ENCODE results near the gene E2F6. TPM values are rescaled to one million over a fixed set of nuclear protein-coding genes. Genes with fewer than 3 reads are reported as not detected.

E2F6 gene
- total and polyA plus RNA-seq, 10 of the 15 experiments (the other 5 are each of a cell fraction or from before 2014, with no cell fraction given), result 4.2 to 15.5 (median 11.3) TPM

DNA sequence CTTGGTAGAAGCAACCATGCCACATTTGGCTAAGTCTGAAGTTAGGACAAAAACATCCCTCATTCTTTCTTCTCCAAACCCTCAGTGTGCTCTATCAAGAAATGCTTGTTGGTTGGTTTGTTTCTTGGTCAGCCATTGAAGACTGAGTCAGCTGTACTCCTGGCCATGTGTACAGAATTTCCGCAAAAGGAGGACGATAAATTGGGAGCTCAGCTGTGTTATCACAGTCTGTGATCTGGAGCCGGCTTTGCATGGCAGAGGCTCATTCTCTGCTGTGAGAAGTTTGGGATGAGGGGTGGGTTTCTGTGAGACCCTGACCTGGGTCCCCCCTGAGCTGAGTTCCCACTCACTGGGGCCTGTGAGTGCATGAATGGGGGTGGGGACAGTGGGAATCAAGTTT, 26.3 kb upstream of the E2F6 start:
- H3K4me1 ChIP-seq (ENCODE audit: control insufficient read depth, insufficient read depth, low read length), result no peaks in the 10 kb centered on the region
- H3K9me3 ChIP-seq (replicated peaks; ENCODE audit: control insufficient read depth, insufficient read depth, low read length), result no peaks in the 10 kb centered on the region
- BruUV-seq (replicated peaks), result no TSS peak
- RAD21 ChIA-PET (ENCODE audit: unreplicated experiment), result interaction anchor here (1.5 kb wide), 1 partner anchor 91 kb away, joined by 4 read pairs; no protein-coding TSS in a partner anchor
- no peak overlapping the region for H3K9ac ChIP-seq (ENCODE audit: control insufficient read depth, insufficient read depth, low read length)
- 71% methylated on average over 3 of the region's 3 CpGs for WGBS (ENCODE audit: insufficient coverage, insufficient replicate concordance, low lambda C conversion rate, missing lambda C conversion rate)
- ATAC-seq (no peak), DNase-seq (ENCODE audit: low read depth, low spot score) (no peak), FAIRE-seq (no peak)
- TF ChIP-seq, protein P1, sequence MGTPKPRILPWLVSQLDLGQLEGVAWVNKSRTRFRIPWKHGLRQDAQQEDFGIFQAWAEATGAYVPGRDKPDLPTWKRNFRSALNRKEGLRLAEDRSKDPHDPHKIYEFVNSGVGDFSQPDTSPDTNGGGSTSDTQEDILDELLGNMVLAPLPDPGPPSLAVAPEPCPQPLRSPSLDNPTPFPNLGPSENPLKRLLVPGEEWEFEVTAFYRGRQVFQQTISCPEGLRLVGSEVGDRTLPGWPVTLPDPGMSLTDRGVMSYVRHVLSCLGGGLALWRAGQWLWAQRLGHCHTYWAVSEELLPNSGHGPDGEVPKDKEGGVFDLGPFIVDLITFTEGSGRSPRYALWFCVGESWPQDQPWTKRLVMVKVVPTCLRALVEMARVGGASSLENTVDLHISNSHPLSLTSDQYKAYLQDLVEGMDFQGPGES (IDR thresholded peaks at IDR 0.05), result no peak
- TF ChIP-seq CREB1 (IDR thresholded peaks at IDR 0.05; ENCODE audit: low read depth), result no peak
- no peak for TF ChIP-seq BRCA1 (IDR thresholded peaks at IDR 0.05; ENCODE audit: low read depth, low read length)
- no peak for TF ChIP-seq CHD1 (IDR thresholded peaks at IDR 0.05; ENCODE audit: low read depth, low read length)
- TF ChIP-seq RFX5 (IDR thresholded peaks at IDR 0.05; ENCODE audit: low read depth, low read length), result no peak
- no peak for TF ChIP-seq RAD51 (IDR thresholded peaks at IDR 0.05)
- no peak for TF ChIP-seq YBX1 (IDR thresholded peaks at IDR 0.05)
- no peak for TF ChIP-seq KAT2A (conservative IDR thresholded peaks at IDR 0.05; ENCODE audit: control insufficient read depth, low read depth, low read length)
- TF ChIP-seq SMAD1 (IDR thresholded peaks at IDR 0.05; ENCODE audit: low read depth, partially characterized antibody), result no peak
- no peak for TF ChIP-seq TBL1XR1 (IDR thresholded peaks at IDR 0.05; ENCODE audit: low read depth, low read length)
- no peak for TF ChIP-seq TCF3 (IDR thresholded peaks at IDR 0.05; ENCODE audit: borderline replicate concordance, insufficient read depth, low read depth, low read length)
- no peak for TF ChIP-seq NR2C1 (IDR thresholded peaks at IDR 0.05)
- TF ChIP-seq EZH2 (IDR thresholded peaks at IDR 0.05; ENCODE audit: borderline replicate concordance, control insufficient read depth, low read depth, low read length), result no peak
- TF ChIP-seq CHD4 (IDR thresholded peaks at IDR 0.05), result no peak
- no peak for TF ChIP-seq MEF2A (IDR thresholded peaks at IDR 0.05; ENCODE audit: insufficient read depth, low read depth, low read length)
- no peak for TF ChIP-seq TAF1 (IDR thresholded peaks at IDR 0.05; ENCODE audit: borderline replicate concordance, low read depth, low read length)
- TF ChIP-seq IKZF2 (IDR thresholded peaks at IDR 0.05), result no peak
- TF ChIP-seq STAT3 (IDR thresholded peaks at IDR 0.05; ENCODE audit: low read depth, low read length), result no peak
- no peak for TF ChIP-seq POLR2A (IDR thresholded peaks at IDR 0.05; ENCODE audit: low read depth, low read length)
- TF ChIP-seq RUNX3 (IDR thresholded peaks at IDR 0.05; ENCODE audit: low read length), result no peak
- SMC1A ChIA-PET (ENCODE audit: uncharacterized antibody, unreplicated experiment), result no interaction called here
- H3K4me3 ChIP-seq, result no peak overlapping the region
- H4K20me1 ChIP-seq (ENCODE audit: control insufficient read depth, insufficient read depth), result no peaks in the 10 kb centered on the region
- H3K27ac ChIP-seq (ENCODE audit: control insufficient read depth, insufficient read depth), result no peak overlapping the region
- peaks cover 0 to under 1% of the 10 kb centered on the region in 2 experiments; a peak in 2 of 4 replicates for H3K27me3 ChIP-seq (replicated peaks in 1 of 2; ENCODE audit: control insufficient read depth in 2 of 2, insufficient read depth in 2 of 2, low read length in 1 of 2)
- POLR2A ChIA-PET, result no interaction called here
- H3K4me2 ChIP-seq (ENCODE audit: control insufficient read depth, insufficient read depth), result no peak overlapping the region
- no peaks in the 10 kb centered on the region for H3K79me2 ChIP-seq (ENCODE audit: control insufficient read depth, insufficient read depth, low read length)
- in situ Hi-C loops (cut with MboI) (no loop called here), intact Hi-C loops (cut with micrococcal nuclease; ENCODE audit: unreplicated experiment) (no loop called here)
- CTCF ChIA-PET, result interaction anchor here (1.6 to 1.8 kb wide), 2 partner anchors 91 to 92 kb away, joined by 5 to 7 read pairs; no protein-coding TSS in a partner anchor
- H3K36me3 ChIP-seq (ENCODE audit: control insufficient read depth in 2 of 2, insufficient read depth in 2 of 2, low read length in 1 of 2), result no peaks in the 10 kb centered on the region
- no peak overlapping the region for H2AFZ ChIP-seq (ENCODE audit: control insufficient read depth, low read depth, low read length)
